GM13977 (cell line): ENCODE measurements around the gene PLEKHD1.

ENCODE experiments used
- DNase-seq: peaks from one replicate; pipeline ENCODE4 v3.0.0; 2012; ENCODE audit warnings: low spot score
- CTCF ChIP-seq: IDR thresholded peaks from 2 replicates; pipeline ENCODE4 v1.5.1; 2012; ENCODE audit warnings: mild to moderate bottlenecking, control low read depth; ENCODE audit not compliant: insufficient read depth; ENCODE audit errors: extremely low read depth, missing control alignments
- in situ Hi-C: fragments of 300-500 bp; cut with MboI; formaldehyde crosslinking; loops from one replicate; pipeline ENCODE4 v1.12.0; 2022; ENCODE audit warnings: low sequenced_read_pairs, low pct_unique_long_range_greater_than_20kb, mixed read lengths, inconsistent platforms; ENCODE audit not compliant: unreplicated experiment

The PLEKHD1 gene

GRCh38 chr14:69484444-69485314 is at the start of gene PLEKHD1:
TSS of gene PLEKHD1 (plus strand) at chr14:69484728. CDS start at chr14:69484966, 238 bp downstream.
- peak; percentile 73 for DNase-seq
- TF ChIP-seq CTCF, result no peak
- in situ Hi-C loops, result no loop called here

- no peak for TF ChIP-seq CTCF
- in situ Hi-C loops, result no loop called here
- no peak for DNase-seq
Measured at GRCh38 chr14:69439521-69440270, 44.8 kb upstream of the PLEKHD1 start.

- no peak for TF ChIP-seq CTCF
- in situ Hi-C loops, result no loop called here
- DNase-seq, result peak; percentile 63
Measured at GRCh38 chr14:69441948-69442347, 42.6 kb upstream of the PLEKHD1 start.

- no peak for TF ChIP-seq CTCF
- no peak for DNase-seq
- in situ Hi-C loops, result no loop called here
Measured at GRCh38 chr14:69443296-69443805, 41.2 kb upstream of the PLEKHD1 start.

GRCh38 chr14:69449216-69449615 is 35.3 kb upstream of the PLEKHD1 start:
- in situ Hi-C loops, result no loop called here
- DNase-seq, result no peak
- no peak for TF ChIP-seq CTCF

- in situ Hi-C loops, result loop anchor here (10.0 kb wide), 1 partner anchor 207 kb away; no protein-coding TSS in a partner anchor
- no peak for TF ChIP-seq CTCF
- no peak for DNase-seq
Measured at GRCh38 chr14:69451941-69452340, 32.6 kb upstream of the PLEKHD1 start.
